GM19324 (cell line): Measurements from ENCODE around the gene C5orf47.
"Not testable (repeated sequence)": the region's sequence is repeated elsewhere in the genome, so short reads cannot be mapped to it uniquely, and the experiment has no call there.

ENCODE experiments used
- ATAC-seq: cut with Tn5 transposase; IDR thresholded peaks from one replicate; pipeline ENCODE4 v1.9.1; 2021; ENCODE audit warnings: mild to moderate bottlenecking, moderate library complexity; ENCODE audit not compliant: unreplicated experiment, low FRiP score

Gene C5orf47

DNA sequence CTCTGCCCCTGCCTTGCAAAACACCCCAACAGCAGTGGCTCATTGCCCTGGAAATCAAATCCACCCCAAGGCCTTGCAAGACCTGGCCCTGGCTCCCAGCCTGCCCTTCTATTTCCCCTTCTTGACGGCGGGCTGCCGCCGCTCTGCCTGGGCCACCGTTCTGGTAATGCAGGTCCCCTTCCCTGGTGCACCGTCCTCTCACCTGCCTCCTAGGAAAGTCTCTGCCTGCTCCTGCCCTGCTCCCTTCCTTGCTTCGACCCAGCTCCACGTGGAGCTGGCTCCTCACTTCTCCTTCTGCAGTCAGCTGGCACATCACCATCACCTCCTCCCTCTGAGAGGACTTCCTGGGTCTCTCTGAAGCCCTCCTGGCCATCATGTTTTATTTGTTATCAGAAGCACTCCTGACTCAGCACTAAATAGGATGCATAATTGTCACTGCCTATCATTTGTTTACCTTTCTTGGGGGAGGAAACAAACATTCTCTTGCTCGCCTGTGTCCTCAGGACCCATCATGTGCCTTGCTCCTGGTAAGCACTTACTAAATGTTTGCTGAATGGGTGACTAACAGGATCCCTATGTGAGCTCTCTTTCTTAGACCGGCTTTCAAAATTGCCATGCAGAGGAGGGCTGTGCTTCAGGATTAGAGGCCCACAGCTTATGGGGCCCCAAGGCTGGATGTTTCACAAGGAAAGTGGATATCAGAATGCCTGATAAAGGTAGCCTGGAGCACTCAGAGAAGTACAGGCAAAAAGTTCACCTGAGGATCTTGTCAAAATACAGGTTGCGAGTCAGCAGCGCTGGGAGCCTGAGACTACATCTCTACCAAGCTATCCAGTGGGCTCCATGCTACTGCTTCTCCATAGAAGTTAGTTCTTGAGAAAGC lies 19.6 kb upstream of the C5orf47 start:
- ATAC-seq = no peak

DNA sequence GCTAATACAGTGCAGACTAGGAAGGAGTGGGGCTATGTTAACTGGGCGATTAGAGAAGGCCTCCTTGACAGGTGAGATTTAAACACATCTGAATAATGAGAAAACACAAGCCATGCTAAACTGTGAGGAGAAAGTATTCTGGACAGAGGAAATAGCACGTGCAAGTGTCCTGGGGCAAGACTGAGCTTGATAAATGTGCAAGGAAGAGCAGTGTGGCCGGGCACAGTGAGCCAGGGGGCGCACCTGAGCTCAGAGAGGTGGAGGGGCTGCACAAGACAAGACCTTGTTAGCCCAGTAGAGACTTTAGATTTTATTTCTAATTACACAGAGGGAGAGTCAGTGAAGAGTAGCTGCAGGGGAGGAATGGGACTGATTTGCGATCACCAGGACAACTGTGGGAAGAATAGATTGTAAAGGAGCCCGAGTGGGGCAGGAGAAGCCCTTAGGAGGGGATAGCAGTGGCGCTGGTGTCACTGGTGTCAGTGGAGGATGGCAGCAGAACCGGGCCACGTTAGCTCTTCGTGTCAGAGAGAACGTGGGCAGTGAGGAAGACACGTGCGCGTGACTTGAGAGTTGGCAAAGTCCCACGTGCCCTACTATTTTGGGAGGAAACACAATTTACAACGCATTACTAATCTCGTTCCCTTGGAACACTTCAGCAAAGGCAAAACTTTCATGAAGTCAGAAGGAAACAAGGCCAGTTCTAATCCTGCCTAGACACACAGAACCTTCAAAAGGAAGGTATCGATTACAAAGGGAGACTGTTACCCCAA lies 17.9 kb upstream of the C5orf47 start:
- no peak for ATAC-seq

DNA sequence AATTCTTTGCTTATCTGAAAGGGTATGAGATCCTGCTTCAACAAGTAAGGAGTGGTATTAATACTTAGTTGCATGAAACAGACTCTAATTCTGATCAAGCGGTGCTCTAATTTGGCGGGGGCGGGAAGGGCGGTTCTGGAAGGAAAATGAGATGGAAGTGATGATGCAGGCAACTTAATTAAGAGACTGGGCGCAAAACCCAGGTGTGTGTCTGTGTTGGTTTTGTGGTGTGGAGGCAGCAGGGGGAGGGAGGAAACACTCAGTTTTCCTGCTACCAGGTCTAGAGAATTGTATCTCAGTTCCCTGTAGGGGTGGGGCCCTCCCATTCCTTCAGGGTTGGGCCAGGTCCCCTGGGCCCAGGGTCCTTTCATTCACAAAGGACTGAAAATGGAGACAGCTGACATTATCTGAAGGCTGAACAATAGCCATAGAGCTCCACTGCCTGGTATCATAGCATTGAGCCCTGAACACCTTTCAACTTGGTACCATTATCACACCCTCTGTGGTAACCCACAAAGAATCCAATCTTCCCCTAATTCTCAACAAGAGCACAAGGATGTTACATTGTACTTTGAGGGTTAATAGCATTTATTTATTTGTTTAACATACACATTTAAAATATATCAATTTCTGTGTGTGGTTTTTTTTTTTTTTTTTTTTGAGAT lies 17.2 kb upstream of the C5orf47 start:
- ATAC-seq = no peak

- no peak for ATAC-seq
These were observed 16.4 kb upstream of the C5orf47 start for GRCh38 chr5:173972607-173972924.

DNA sequence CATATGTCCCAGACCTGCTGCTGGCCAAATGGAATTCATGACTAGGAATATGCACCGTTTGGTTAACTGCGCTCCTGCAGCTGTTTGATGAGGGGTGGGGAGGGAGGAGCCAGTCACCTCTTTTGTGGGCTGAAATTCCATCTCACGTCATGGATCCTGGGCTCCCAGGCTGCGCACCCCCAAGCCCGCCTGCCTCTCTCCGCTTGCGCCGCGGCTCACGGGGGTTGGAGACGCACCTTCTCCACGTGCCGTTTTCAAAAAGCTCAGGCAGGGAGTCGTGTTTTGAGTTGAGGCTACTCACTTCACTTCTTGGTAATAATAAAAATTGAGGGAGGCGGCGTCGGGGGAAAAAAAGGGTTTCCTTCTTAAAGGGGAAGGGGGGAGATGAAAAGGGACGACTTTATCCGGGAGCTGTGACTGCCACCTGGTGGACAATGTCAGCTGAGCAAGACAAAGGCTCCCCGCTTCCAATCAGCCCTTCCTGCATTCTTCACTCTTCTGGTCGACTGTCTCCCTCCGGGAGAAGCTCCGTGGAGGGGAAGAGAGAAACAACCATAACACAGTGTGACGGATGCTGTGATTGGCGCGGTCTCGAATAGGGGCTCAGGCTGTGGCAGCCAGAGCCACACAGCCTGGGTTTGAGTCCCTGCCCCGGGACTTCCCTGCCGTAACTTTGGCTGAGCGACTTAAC lies 15.9 kb upstream of the C5orf47 start:
- ATAC-seq = no peak

DNA sequence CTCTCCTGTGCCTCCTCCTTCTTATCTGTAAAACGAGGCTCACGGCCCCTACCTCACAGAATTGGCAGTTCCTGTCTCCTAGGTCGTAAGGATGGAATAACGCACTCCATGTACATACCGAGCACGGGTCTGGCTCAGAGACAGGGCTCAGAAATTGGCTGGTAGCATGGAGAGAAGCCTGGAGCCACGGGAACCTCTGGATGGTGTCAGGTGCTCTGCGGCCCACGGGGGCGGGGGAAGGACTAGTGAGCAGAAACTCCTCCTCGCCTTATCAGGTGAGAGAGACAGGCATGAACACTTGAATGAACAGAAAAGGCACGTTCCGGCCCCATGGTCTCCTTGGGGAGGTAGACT lies 15.4 kb upstream of the C5orf47 start:
- ATAC-seq = no peak

- ATAC-seq = no peak
These were observed 14.2 kb upstream of the C5orf47 start for GRCh38 chr5:173974688-173975239.

DNA sequence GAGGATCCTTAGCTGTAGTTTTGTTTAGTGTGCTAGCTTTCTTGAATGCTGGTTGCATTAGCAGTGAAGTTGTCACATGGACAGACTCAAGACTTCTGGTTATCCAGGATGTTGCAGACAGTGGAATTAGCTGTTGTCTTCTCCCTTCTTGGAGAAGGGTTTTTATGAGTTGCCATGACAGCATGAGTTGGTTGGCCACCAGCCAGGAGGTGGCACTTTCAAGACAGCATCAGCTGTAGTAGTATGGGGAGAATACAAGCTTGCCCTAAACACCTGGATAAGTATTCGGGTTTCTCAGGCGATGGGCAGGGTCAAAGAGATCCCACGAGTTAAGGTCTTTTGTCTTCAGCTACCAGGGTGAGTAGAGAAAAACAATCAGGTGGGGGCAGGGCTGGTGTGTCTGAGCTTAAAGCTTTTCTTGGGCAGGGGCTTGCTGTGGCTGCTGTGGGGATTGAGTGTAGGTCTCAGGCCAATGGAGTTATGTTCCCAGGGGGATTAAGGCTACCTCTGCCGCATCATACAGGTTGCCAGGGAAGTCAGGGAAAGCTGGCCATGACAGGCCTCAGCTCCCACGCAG lies 7.7 kb upstream of the C5orf47 start:
- ATAC-seq = no peak

DNA sequence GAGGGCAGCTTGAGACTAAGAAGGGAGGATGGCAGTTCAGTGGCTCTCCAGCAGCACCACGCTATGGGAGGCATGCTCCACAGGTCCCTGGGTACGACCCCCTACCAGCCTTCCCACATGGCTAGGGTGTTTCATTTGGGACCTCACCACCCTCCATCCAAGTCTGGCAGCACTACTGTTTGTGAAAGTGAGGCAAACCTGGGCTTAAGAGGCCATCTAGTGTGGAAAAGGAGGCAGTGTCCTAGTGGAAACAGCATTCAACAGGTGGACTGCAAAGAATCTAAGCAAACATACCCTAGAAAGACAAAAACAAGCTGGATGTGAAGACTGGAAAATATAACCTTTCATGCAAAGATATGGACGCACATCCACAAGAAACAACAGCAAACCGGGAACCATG lies 4.8 kb upstream of the C5orf47 start:
- ATAC-seq = no peak

DNA sequence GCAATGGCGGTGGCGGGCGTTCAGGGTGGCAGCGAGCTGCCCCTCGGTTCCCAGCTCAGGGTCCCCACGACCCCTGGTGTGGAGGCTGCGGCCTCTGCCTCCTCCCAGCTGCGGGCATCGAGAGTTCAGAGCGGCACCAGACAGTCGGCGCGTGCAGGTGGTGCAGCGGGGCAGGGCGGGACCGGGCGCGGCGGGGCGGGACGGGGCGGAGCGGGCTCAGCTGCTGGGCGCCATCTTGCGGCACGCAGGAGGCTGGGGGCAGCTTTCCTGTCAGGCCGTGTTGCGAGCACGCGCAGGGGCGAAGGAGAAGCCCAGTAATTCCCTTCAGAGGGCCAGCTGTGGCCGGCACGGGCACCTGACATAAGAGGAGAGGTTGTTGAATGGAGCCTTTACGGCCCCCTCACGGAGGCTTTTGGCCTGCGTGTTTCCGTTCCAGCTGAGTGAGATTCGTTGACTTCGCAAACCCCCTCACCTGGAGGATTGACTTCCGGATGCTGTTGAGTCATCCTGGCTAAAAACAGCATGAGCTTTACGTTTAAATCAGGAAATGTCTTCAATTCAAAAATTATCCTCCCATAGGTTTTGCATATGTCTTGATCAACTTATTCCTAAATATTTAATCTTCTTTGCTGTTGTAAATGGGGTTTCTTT lies 587 bp downstream of the C5orf47 start:
- no peak for ATAC-seq

- no peak for ATAC-seq
These were observed 8.4 kb downstream of the C5orf47 start for GRCh38 chr5:173997331-173997730.

DNA sequence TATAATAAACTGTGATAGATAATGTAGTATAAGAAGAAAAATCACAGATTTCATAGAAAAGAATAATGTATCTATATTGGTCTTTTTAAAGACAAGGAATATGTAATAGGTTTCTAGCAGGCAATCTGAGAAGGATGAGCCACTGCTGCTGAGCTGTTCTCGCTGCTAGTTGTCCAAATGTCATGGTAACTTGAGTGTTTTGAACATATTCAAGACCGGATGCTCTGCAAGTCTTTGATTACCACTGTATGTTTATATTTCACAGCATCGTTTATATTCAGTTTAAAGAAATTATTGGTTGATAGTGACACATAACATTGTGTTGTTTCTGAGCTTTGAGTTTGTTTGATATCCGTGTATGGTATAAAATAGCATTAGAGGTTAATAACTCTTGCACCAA lies 9.6 kb downstream of the C5orf47 start:
- ATAC-seq = no peak

GRCh38 chr5:174000076-174000475 lies 11.1 kb downstream of the C5orf47 start:
- ATAC-seq = no peak

DNA sequence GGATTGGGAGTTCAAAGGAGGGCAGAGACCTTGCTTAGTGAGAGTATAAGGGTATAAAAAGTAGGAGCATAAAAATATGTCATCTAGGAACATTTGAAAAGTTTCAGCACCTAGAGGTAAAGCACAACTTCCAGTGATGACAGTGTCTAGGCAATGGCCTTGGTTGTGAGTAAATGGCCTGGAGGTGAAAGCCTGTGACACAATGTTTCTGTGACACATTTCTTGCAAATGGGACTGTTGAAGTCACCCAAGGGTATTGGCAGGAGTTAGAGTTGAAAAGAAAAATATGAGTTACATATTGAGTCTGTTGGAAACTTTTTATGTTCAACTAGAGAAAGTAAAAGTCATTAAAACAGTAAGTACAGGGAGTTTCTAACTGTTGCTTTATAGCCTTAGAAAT lies 14.8 kb downstream of the C5orf47 start:
- ATAC-seq = no peak

DNA sequence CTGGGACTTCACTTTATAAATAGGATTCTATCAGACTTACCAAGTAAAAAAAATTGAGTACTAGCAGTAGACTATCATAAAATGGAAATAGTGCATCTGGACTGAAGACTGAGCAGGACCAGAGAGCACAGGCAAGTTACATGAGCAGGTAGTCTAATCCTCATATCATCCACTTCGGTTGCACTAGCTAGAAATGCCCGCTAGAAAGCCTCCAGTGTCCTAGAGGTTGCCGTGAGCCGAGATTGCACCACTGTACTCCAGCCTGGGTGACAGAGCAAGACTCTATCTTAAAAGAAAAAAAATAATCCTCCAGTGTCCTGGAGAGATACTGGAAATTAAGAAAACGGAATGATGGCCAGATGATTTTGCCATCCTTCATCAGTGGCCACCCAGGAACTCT lies 20.0 kb downstream of the C5orf47 start:
- no peak for ATAC-seq

GRCh38 chr5:174010365-174010764 lies 21.4 kb downstream of the C5orf47 start:
- ATAC-seq = no peak

GRCh38 chr5:174011441-174011840 lies 22.5 kb downstream of the C5orf47 start:
- no peak for ATAC-seq

GRCh38 chr5:174020069-174020927 lies 31.3 kb downstream of the C5orf47 start:
- not testable (repeated sequence) for ATAC-seq

DNA sequence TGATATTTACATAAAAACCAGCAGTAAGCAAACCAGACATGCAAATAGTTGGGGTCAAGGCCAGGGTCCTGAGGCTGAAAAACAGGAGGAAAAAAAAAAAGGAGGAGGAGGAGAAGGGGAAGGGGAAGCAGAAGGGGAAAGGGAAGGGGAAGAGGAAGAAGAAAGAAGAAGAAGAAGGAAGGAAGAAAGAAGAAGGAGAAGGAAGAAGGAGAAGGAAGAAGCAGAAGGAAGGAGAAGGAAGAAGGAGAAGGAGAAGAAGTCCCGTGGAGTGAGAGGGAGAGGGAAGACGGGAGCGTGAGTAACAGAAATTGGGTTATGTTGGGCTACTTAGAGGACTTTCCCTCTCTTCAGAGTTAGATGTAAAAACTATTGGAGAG lies 31.9 kb downstream of the C5orf47 start:
- no peak for ATAC-seq
